Measurements from ENCODE around the gene AFAP1.

Gene AFAP1

DNA sequence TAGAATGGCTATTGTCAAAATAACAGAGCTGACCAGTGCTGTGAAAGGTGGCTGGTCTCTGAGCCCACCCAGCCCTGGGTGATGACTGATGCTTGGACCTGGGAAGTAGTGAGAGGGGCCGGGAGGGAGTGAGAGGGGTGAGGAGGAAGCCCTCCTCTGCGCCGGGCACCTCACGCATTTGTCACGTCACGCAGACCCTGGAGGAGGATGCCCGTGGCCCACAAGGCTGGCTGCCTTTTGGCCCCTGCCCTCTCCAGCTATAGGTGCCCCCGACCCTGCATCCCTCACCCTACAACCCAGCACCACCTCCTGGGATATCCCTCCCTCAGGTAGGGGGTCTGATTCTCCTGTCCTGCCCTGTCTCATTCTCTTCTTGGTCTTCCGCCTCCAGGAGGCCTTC is 207.4 kb downstream of the AFAP1 start:
- no peak for DNase-seq

- no peak for DNase-seq
Observed at GRCh38 chr4:7731437-7731836, 208.2 kb downstream of the AFAP1 start.

- DNase-seq, result no peak
Observed at GRCh38 chr4:7727749-7728148, 211.9 kb downstream of the AFAP1 start.

- DNase-seq, result no peak
Observed at GRCh38 chr4:7726665-7727413, 212.8 kb downstream of the AFAP1 start.

DNA sequence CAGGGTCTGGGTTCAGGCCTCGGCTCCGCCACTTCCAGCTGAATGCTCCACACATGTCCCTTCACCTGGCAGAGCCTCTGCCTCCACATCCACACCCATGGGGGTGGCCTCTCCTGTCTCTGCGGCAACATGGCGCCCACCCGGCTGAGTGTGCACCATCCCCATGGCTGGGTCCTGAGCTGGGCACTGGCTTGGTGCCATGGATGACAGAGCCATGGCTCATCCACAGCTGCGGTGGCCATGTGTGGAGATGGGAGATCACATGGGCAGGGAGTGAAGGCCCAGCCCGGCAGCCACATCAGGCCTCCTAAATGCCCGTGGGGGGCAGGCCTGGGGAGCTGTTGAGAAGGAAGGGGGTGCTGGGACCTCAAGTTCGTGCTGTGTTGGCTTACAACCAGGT is 213.7 kb downstream of the AFAP1 start:
- DNase-seq, result no peak

DNA sequence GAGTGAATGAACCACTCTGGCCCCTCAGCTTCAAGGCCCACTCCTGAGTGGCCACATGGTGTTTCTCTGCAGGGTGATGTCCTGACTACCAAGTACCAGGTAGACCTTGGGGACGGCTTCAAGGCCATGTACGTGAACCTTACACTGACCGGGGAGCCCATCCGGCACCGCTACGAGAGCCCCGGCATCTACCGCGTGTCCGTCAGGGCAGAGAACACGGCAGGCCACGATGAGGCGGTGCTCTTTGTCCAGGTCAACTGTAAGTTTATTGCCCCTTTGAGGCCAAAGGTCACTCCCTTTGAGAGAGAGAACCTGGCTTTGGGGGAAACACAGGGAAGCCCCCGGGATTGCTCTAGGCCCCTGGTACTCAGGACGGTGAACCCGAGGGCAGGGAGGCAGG is 216.0 kb downstream of the AFAP1 start:
- no peak for DNase-seq

GRCh38 chr4:7722766-7723387 is 216.8 kb downstream of the AFAP1 start:
- DNase-seq, result no peak

DNA sequence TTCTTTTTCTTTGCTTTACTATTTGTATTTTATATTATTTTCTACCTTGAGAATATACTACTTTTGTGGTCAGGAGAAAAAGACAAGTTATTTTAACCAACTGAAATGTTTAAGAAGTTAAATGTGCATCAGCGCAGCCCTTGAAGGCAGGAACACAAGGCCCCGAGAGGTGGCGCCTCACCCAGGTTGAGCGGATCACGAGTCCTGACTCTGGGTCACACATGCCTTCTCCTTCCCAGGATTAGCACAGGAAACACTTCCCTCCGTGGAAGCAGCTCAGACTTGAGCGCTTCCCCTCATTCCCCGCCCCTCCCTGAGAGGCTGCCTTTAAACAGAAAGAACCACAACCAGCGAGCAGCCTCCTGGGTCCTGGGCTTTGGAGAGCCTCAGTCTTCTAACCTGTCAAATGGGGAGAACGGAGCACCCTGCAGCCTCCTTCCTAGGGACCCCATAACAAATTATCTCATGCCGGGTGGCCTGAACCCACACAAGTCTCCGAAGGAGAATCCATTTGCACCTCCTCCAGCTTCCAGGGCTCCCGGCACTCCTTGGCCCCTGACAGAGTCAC is 217.6 kb downstream of the AFAP1 start:
- DNase-seq, result no peak

DNA sequence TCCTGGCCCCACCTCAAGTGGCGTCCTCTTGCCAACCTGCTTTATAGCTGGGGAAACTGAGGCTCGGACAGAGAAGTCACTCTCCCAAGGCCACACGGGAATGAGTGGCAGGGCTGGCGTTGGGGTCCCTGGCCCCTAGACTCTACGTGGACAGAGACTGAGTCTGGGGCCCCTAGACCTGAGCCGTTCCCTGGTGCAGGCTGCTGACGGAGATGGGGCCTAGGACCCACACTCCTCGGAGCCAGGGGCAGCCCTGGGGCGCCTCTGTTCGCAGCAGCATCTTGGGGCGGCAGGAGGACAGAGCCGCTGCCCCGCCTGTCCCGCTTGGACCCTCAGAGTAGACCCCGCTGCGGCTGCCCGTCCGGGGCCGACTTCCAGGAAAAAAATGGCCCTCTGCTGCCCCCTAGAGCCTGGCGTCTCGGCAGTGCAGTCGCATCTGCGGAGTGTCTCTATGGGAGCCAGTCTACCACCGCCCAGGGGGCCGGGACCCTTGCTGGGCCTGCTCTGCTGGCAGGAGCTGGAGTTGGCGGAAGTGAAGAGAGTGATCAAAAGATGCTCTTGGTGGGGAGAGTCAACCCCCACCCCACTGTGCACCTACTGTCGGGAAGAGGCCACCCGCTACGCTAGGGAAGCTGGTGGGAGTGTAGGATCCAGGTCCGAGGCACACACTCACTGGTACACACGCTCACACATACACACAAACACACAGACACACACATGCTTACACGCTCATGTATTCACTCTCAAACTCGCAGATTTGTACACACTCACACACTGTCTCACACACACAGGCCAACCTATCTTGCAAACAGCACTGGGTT is 220.1 kb downstream of the AFAP1 start:
- DNase-seq, result no peak

GRCh38 chr4:7717946-7718490 is 221.6 kb downstream of the AFAP1 start:
- no peak for DNase-seq

DNA sequence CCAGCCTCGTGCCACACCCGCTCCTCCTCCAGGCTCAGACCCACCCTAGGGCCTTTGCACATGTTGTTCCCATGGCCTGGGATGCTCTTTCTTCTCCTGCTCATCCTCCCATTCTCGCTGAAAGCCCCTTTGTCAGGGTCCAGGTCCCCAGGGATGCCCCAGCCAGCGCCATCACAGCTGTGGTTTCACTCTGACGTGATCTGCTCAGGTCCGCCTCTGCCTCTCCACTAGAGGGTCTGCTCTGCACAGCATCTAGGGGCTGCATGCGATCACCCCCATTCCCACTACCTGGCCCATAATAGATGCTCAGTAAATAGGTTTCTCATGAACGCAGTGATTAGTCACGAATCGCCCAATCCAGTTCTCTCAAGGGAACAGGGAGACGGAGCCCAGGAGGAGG is 222.5 kb downstream of the AFAP1 start:
- DNase-seq, result no peak

GRCh38 chr4:7716010-7716721 is 223.5 kb downstream of the AFAP1 start:
- DNase-seq, result no peak

- DNase-seq, result no peak
Observed at GRCh38 chr4:7715271-7716009, 224.2 kb downstream of the AFAP1 start.

GRCh38 chr4:7714738-7715137 is 224.9 kb downstream of the AFAP1 start:
- no peak for DNase-seq

GRCh38 chr4:7714176-7714575 is 225.5 kb downstream of the AFAP1 start:
- DNase-seq, result no peak

GRCh38 chr4:7713757-7714156 is 225.9 kb downstream of the AFAP1 start:
- no peak for DNase-seq

- no peak for DNase-seq
Observed at GRCh38 chr4:7712021-7712671, 227.5 kb downstream of the AFAP1 start.

DNA sequence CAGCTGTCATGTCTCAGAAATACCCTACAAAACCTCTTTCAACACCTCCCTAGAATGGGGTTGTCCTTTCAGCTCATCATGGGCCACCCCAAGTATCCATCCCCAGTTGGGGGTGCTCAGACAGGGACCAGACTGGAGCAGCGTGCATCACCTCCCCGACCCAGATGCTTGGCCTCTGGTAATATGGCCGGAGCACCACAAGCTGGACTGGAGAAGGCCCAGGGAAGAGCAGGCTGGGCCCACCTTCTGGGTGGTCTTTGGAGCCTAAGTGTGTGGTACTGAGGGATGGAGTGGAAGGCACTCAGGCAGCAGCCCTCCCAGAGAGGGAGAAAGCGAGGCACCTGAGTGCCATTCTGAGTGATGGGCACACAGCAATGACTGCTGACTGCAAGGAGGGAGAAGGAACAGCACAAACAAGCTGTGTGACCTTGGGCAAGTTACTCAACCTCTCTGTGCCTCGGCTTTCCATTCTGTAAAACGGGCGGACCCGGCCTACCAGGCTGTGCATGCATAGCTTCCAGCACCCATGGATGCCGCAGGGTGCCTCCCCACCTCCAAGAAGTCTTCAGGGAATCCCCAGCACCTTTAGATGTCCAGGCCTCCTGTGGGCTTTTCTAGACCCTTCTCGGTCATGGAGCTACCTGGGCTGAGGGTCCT is 228.2 kb downstream of the AFAP1 start:
- DNase-seq, result no peak

- no peak for DNase-seq
Observed at GRCh38 chr4:7710576-7711306, 228.9 kb downstream of the AFAP1 start.

DNA sequence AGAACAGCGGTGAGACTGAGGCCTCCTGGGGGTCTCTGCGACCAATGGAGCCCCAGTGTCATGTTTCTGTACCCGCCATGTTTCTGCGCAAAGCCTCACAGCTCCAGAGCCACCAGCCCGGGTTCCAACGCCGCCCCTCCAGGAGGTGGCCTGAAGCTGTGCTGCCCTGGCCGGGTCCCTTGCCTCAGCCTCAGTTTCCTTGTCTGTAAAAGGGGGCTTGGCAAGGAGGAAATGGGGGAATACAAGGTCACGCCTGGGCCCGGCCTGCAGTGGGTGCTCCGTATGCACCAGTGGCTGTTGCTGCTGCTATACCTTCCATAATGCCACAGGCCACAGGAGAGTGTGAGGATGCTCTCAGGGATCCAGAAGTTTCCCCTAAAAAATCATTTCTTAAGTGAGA is 229.5 kb downstream of the AFAP1 start:
- no peak for DNase-seq
